Uterus (tissue), 4 donors: ENCODE results near the gene GKN2. TPM values are rescaled to one million over a fixed set of nuclear protein-coding genes. Genes with fewer than 3 reads are reported as not detected.

ENCODE experiments used
- DNase-seq, 2 donors: peaks; one replicate each; pipeline ENCODE4 v3.0.0-alpha.2; 2019 to 2020
- H3K27ac ChIP-seq, 2 donors: fragments of 200-600 bp; sonication (generic); 1 replicate in 1 of 2; 2 replicates in 1 of 2; pipeline ENCODE4 v1.5.1; 2016 to 2018
- H3K27me3 ChIP-seq, 2 donors: fragments of 200-600 bp; sonication (generic); one replicate each; pipeline ENCODE4 v1.5.1; 2018 to 2019; ENCODE audit warnings: control low read depth in 1 of 2
- H3K36me3 ChIP-seq, 2 donors: fragments of 200-600 bp; sonication (generic); one replicate each; pipeline ENCODE4 v1.5.1; 2019; ENCODE audit warnings: control low read depth in 1 of 2
- H3K4me1 ChIP-seq, 2 donors: fragments of 200-600 bp; sonication (generic); one replicate each; pipeline ENCODE4 v1.5.1; 2018 to 2019; ENCODE audit warnings: control low read depth in 1 of 2
- H3K4me3 ChIP-seq, 2 donors: fragments of 200-600 bp; sonication (generic); 1 replicate in 1 of 2; 2 replicates in 1 of 2; pipeline ENCODE4 v1.5.1; 2018 to 2019; ENCODE audit warnings: mild to moderate bottlenecking in 1 of 2
- H3K9me3 ChIP-seq, 2 donors: fragments of 200-600 bp; sonication (generic); one replicate each; pipeline ENCODE4 v1.5.1; 2019; ENCODE audit warnings: control low read depth in 1 of 2
- POLR2A ChIP-seq, 2 donors: fragments of 450-650 bp; IDR thresholded peaks; one replicate each; pipeline ENCODE4 v1.6.1; 2016; ENCODE audit warnings: antibody characterized with exemption in 2 of 2, mild to moderate bottlenecking in 1 of 2, moderate library complexity in 1 of 2
- intact Hi-C: fragments of 100-400 bp; cut with DNase I; formaldehyde crosslinking; loops from one replicate; pipeline ENCODE4 v1.15.1; 2023; ENCODE audit warnings: low total_unique reads
- total RNA-seq, 4 donors: library from RNA; depleted of rRNA in 3 of 4; stranded (reverse); fragments of >200 nt in 3 of 4; gene quantifications; one replicate each; pipeline versions ENCODE4 v1.1.0 to v1.2.4, GENCODE V29; 2014 to 2023
- TF ChIP-seq, protein P1 (sequence below), 4 experiments: fragments of 200-600 bp in 2 of 4; fragments of 450-650 bp in 2 of 4; sonication (generic) in 2 of 4; IDR thresholded peaks; one replicate each; pipeline ENCODE4 v1.5.1; 2016 to 2019; ENCODE audit warnings: antibody characterized with exemption in 4 of 4, mild to moderate bottlenecking in 2 of 4, moderate library complexity in 1 of 4
- donor health status: DM: yes; HTN: yes; CAD: no.

Gene GKN2
- total RNA-seq, 4 donors from 2014 or later: not detected

DNA sequence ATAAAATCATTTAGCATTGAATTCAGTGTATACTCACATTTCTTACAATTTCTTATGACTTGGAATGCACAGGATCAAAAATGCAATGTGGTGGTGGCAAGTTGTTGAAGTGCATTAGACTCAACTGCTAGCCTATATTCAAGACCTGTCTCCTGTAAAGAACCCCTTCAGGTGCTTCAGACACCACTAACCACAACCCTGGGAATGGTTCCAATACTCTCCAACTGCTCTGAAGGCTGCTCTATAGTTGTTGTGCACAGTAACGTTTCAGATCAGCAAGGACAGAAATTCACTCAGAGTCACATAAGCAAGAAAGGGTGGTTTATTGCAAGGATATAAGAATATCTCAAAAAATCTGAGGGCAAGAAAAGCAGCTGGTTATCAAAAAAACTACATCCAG is 28.3 kb upstream of the GKN2 start:
- TF ChIP-seq, protein P1, sequence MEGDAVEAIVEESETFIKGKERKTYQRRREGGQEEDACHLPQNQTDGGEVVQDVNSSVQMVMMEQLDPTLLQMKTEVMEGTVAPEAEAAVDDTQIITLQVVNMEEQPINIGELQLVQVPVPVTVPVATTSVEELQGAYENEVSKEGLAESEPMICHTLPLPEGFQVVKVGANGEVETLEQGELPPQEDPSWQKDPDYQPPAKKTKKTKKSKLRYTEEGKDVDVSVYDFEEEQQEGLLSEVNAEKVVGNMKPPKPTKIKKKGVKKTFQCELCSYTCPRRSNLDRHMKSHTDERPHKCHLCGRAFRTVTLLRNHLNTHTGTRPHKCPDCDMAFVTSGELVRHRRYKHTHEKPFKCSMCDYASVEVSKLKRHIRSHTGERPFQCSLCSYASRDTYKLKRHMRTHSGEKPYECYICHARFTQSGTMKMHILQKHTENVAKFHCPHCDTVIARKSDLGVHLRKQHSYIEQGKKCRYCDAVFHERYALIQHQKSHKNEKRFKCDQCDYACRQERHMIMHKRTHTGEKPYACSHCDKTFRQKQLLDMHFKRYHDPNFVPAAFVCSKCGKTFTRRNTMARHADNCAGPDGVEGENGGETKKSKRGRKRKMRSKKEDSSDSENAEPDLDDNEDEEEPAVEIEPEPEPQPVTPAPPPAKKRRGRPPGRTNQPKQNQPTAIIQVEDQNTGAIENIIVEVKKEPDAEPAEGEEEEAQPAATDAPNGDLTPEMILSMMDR (IDR thresholded peaks at IDR 0.05): no peak
- TF ChIP-seq POLR2A (IDR thresholded peaks at IDR 0.05): no peak
- Histone ChIP-seq H3K27me3 (no peaks in the 10 kb centered on the region), H3K9me3 (no peaks in the 10 kb centered on the region), H3K4me1 (no peaks in the 10 kb centered on the region), H3K36me3 (no peaks in the 10 kb centered on the region), H3K4me3 (no peak overlapping the region), H3K27ac (no peak overlapping the region)
- intact Hi-C loops: no loop called here
- no peak for DNase-seq

DNA sequence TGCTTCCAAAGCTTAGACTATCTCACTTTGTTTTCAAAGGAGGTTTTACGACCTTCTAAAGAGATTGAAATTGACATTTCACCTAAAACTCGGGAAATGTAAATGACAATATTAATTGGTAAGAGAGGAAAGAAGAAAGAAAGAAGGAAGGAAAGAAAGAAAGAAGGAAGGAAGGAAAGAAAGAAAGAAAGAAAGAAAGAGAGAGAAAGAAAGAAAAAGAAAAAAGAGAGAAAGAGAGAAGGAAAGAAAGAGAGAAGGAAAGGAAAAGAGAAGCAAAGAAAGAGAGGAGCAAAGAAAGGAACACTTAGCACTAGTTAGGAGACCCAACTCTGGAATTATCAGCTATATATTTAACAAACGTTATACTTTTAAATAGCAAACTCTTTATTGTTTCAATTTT is 25.4 kb upstream of the GKN2 start:
- H3K36me3 ChIP-seq: no peaks in the 10 kb centered on the region
- no peak for TF ChIP-seq POLR2A (IDR thresholded peaks at IDR 0.05)
- TF ChIP-seq, protein P1 (IDR thresholded peaks at IDR 0.05): no peak
- intact Hi-C loops: no loop called here

DNA sequence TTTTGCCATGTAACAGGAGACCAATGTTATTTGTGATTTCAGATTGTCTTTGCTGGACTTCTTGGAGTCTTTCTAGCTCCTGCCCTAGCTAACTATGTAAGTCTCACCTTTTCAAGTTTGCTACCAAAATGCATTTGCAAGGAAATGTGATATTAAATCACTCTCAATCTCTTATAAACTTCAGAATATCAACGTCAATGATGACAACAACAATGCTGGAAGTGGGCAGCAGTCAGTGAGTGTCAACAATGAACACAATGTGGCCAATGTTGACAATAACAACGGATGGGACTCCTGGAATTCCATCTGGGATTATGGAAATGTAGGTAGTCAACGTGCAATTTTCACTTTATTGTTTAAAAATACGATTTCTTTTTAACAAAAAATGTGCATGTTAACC is 24.8 kb upstream of the GKN2 start:
- H3K4me3 ChIP-seq: no peak overlapping the region
- no peak for DNase-seq
- TF ChIP-seq, protein P1 (IDR thresholded peaks at IDR 0.05): no peak
- no peak for TF ChIP-seq POLR2A (IDR thresholded peaks at IDR 0.05)
- intact Hi-C loops: no loop called here
- H3K4me1 ChIP-seq: no peaks in the 10 kb centered on the region
- no peak overlapping the region for H3K27ac ChIP-seq
- H3K36me3 ChIP-seq: no peaks in the 10 kb centered on the region
- no peaks in the 10 kb centered on the region for H3K27me3 ChIP-seq
- H3K9me3 ChIP-seq: no peaks in the 10 kb centered on the region

More for the DNA sequence above, 25.4 kb upstream of the GKN2 start:
- Histone ChIP-seq H3K4me3 (no peak overlapping the region), H3K27me3 (no peaks in the 10 kb centered on the region), H3K27ac (no peak overlapping the region), H3K9me3 (no peaks in the 10 kb centered on the region), H3K4me1 (no peaks in the 10 kb centered on the region)
- DNase-seq: no peak

DNA sequence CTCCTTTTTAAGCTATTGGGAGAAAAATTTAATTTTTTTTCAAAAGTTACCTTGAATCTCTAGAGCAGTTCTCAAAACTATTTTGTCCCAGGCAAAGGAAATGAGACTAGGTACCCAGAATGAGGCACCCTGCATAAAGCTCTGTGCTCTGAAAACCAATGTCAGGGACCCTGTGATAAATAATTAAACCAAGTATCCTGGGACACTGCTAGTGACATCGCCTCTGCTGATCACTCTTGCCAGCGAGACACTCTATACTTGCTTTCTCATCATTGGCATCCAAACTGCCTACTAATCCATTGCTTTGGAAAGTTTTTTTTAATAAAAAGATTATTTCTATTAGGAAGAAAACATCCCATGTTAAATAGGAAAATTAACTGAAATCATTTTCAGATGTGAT is 23.2 kb upstream of the GKN2 start:
- no peak for DNase-seq
- intact Hi-C loops: no loop called here
- H3K27me3 ChIP-seq: no peaks in the 10 kb centered on the region

DNA sequence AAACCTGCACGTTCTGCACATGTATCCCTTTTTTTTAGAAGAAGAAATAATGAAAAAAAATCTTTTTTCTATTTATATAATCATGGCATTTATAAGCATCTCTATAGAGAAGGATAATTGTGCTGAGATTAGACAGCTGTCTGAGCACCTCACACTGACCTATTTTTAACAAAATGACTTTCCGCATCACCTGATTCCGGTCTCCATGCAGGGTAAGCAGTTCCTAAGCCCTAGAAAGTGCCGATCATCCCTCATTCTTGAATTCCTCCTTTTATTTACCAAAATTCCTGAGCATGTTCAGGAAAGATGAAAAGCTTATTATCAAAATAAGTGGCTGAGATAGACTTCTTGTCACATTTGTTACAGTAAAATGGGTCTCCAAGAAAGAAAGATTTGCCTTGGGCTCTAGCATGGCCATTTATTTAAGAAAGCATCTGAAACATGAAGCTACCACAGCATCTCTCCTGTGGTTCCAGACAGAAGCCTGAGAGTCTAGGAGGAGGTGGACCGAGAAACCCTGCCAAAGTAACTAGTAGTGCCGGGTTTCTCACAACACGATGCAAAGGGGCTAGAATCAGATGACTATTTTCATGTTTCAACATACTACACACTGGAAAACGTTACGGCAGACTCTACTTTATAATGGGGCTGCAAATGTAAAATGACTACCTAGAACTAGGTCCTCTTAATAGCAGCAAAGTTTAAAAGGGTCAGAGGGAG is 22.4 kb upstream of the GKN2 start:
- no peak for DNase-seq
- intact Hi-C loops: no loop called here
- no peak overlapping the region for H3K4me3 ChIP-seq
- no peaks in the 10 kb centered on the region for H3K27me3 ChIP-seq
- H3K9me3 ChIP-seq: no peaks in the 10 kb centered on the region
- no peak for TF ChIP-seq POLR2A (IDR thresholded peaks at IDR 0.05)
- TF ChIP-seq, protein P1 (IDR thresholded peaks at IDR 0.05): no peak
- H3K4me1 ChIP-seq: no peaks in the 10 kb centered on the region
- H3K36me3 ChIP-seq: no peaks in the 10 kb centered on the region
- H3K27ac ChIP-seq: no peak overlapping the region

More for the DNA sequence above, 23.2 kb upstream of the GKN2 start:
- TF ChIP-seq, protein P1 (IDR thresholded peaks at IDR 0.05): no peak
- Histone ChIP-seq H3K4me1 (no peaks in the 10 kb centered on the region), H3K27ac (no peak overlapping the region), H3K36me3 (no peaks in the 10 kb centered on the region), H3K9me3 (no peaks in the 10 kb centered on the region), H3K4me3 (no peak overlapping the region)
